IPS-NIHi7 (cell line): ENCODE measurements around the gene UNC79.
A peak's percentile ranks its signal among the peaks of the same experiment; 100 is the strongest.

Experiments used
- DNase-seq: peaks from one replicate; pipeline ENCODE4 v3.0.0; 2012; ENCODE audit warnings: mixed read lengths; ENCODE audit errors: extremely low spot score

Gene UNC79

GRCh38 chr14:93727917-93728650, 297.3 kb downstream of the UNC79 start:
- DNase-seq: no peak

GRCh38 chr14:93728651-93729016, 297.9 kb downstream of the UNC79 start:
- DNase-seq: no peak

GRCh38 chr14:93729993-93730392, 299.3 kb downstream of the UNC79 start:
- DNase-seq: no peak

DNA sequence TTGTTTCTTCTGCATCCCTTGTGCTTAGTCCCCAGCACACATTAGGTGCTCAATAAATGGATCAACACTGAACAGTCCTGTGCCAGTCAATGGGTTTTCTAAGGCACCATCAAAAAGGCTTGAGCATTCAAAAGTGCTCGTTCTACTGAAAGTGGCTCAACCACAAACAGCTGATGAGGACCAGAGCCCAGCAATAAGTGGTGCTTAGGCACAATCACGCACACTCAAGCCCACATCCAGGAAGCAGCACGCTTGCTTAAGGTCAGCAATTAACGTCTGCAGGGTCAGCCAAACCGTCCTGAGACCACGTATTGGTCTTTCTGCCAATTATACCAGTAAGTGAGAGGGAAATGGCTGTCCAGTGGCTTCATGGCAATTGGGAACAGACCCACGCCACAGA, 301.0 kb downstream of the UNC79 start:
- DNase-seq: no peak

- no peak for DNase-seq
These were observed 301.8 kb downstream of the UNC79 start for GRCh38 chr14:93732524-93732923.

- no peak for DNase-seq
These were observed 302.5 kb downstream of the UNC79 start for GRCh38 chr14:93733231-93733630.

- no peak for DNase-seq
These were observed 302.9 kb downstream of the UNC79 start for GRCh38 chr14:93733631-93734030.

GRCh38 chr14:93734086-93734822, 303.5 kb downstream of the UNC79 start:
- DNase-seq: peak; percentile 96

- DNase-seq: no peak
These were observed 304.5 kb downstream of the UNC79 start for GRCh38 chr14:93735206-93735605.

GRCh38 chr14:93736378-93737014, 305.8 kb downstream of the UNC79 start:
- DNase-seq: peak; percentile 66

GRCh38 chr14:93737634-93738033, 306.9 kb downstream of the UNC79 start:
- no peak for DNase-seq

GRCh38 chr14:93741556-93742230, 311.0 kb downstream of the UNC79 start:
- no peak for DNase-seq

DNA sequence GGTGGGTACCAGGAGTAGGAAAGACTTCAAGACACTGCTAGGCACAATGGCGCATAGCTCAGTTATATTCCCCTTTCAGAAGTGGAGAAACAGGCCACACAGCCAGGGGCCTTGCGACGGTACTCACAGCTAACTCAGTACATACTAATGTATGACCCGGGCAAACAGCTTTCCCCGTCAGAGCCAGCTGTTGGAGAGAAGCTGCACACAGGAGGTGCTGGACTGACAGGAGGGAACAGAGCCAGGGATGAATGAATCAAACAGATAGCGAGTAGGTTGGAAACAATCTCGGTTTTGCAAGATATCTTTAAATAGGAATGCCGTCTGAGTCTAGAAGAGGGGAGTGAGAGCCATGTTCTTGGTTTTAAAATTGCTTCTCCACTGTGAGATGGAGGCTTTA, 312.0 kb downstream of the UNC79 start:
- DNase-seq: no peak

DNA sequence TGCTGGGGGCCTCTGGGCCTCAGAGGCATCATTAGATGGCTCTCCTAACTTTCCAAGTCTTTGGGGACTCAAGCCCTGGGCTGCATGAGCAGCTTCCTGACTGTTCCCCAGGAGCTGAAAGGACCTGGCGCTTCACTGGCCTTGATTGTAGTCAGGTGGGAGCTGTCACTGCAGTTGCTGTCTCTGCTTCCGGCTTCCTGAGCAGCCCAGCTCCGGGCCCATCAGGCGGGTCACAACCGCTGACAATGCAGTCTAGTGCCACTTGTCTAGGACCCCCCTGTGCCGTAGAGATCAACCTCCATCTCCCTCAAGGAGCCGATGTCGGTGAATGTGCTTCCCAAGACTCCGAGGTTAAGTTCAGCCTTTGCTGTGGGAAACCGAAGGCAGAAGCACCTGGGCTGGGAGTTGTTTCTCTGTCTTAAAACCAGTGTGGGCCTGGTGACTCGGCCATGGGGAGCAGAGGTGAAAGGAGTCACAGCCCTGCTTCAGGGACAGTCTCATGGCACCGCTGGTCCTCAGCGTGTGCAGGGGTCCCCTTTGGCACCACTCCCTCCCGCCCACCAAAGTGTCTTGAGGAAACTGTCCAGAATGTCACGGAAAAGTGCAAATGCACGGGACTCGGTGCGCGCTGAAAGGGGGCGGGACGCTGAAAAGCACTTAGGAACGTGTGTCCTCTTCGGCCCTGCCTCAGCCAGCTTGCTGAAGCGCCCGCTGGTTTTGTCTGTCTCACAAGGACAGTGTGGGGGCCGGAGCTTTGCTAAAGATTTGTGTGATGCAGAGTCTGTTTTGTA, 312.7 kb downstream of the UNC79 start:
- DNase-seq: no peak

DNA sequence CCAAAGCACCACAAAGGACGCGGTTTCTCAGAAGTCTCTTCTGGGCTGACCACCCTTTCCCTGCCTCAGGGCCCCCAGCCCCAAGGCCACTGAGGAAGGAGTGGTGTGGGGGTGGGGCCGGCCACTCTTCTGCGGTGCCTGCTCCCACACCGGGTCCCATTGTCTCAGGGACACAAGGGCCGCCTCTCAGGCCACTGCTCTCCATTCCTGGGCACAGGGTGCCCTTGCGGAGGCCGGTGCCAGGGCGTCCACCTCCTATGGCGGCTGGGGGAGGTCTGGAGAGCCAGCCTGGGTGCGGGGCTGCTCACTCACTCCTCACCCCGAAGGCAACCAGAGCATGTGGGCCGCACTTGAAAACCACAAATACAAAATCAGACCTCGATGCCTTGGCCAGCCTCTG, 313.4 kb downstream of the UNC79 start:
- no peak for DNase-seq

- DNase-seq: no peak
These were observed 314.1 kb downstream of the UNC79 start for GRCh38 chr14:93744876-93745275.

GRCh38 chr14:93745603-93746273, 315.0 kb downstream of the UNC79 start:
- DNase-seq: no peak

DNA sequence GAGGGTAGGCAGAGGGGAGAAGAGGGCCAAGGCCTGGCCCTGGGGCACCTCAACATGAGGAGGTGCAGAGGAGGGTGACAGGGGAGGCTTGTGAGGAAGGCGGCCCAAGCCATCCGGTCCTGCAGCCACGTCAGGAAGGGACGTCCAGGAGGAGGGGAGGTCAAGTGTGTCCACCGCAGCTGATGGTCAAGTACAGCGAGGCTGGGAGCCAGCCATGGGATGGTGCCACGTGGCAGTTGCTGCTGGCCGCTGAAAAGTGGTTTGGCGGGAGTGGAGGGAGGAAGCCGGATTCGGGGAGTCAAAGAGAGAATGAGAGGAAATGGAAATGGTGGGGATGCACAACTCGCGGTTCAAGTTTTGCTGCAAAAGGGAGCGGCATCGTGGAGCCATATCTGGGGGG, 316.4 kb downstream of the UNC79 start:
- no peak for DNase-seq

- DNase-seq: no peak
These were observed 316.8 kb downstream of the UNC79 start for GRCh38 chr14:93747560-93747959.

GRCh38 chr14:93748208-93749075, 317.7 kb downstream of the UNC79 start:
- no peak for DNase-seq
